Right cardiac atrium (tissue), 5 donors: ENCODE results near the gene CHCHD4. TPM values are rescaled to one million over a fixed set of nuclear protein-coding genes. Genes with fewer than 3 reads are reported as not detected.

Experiments
- ATAC-seq, 2 donors: fragments of 200-7000 bp; cut with Tn5 transposase; one replicate each; pipeline versions ENCODE4 v1.8.0 to v1.9.1; 2020; ENCODE audit warnings: moderate library complexity in 2 of 2, mild to moderate bottlenecking in 1 of 2
- DNase-seq, 3 donors: peaks; one replicate each; pipeline ENCODE4 v3.0.0-alpha.2; 2020
- H3K27ac ChIP-seq: one replicate; pipeline ENCODE4 v1.5.1; 2013; ENCODE audit warnings: mild to moderate bottlenecking, low read length, control low read depth, moderate library complexity
- H3K27me3 ChIP-seq: one replicate; pipeline ENCODE4 v1.6.1; 2013; ENCODE audit not compliant: control insufficient read depth, insufficient read depth
- H3K4me1 ChIP-seq: one replicate; pipeline ENCODE4 v1.6.1; 2013; ENCODE audit warnings: low read length; ENCODE audit not compliant: control insufficient read depth, insufficient read depth
- H3K4me3 ChIP-seq: one replicate; pipeline ENCODE4 v1.5.1; 2013; ENCODE audit warnings: low read length, control low read depth
- H3K9me3 ChIP-seq: one replicate; pipeline ENCODE4 v1.6.1; 2013; ENCODE audit warnings: low read length; ENCODE audit not compliant: control insufficient read depth
- WGBS: extraction: QIAGEN DNeasy Blood & Tissue Kit; methylation state at CpG from one replicate; pipeline ENCODE4 v1.1.7; 2013; 5-methylcytosine and 5-hydroxymethylcytosine counted together
- intact Hi-C, 4 donors: fragments of 100-400 bp; cut with DNase I; formaldehyde crosslinking; loops; one replicate each; pipeline versions ENCODE4 v1.11.0 to v1.14.0; 2022 to 2023
- polyA plus RNA-seq: library from polyadenylated mRNA; stranded (reverse); fragments of 200-250 nt; gene quantifications from one replicate; pipeline ENCODE4 v1.2.3, GENCODE V29; 2013
- total RNA-seq, 4 donors: library from RNA; stranded (reverse); fragmentation: NEBNext Ultra II Directional; extraction: Animal tissue kit (Norgen Biotek cat#: 25700); gene quantifications; one replicate each; pipeline ENCODE4 v1.2.1, GENCODE V29; 2021
- donor health status: healthy with polysubstance abuse.
- donor health status: DM: no; HTN: yes; CAD: no.
- donor health status: DM: no; HTN: no; CAD: no.
- donor health status: DM: no; HTN: yes; CAD: no; lungs with severe emphysema.
- donor health status: DM: yes; HTN: yes; CAD: no.

Gene CHCHD4
- total and polyA plus RNA-seq, 5 donors = 21.0 to 33.4 (median 29.2) TPM

DNA sequence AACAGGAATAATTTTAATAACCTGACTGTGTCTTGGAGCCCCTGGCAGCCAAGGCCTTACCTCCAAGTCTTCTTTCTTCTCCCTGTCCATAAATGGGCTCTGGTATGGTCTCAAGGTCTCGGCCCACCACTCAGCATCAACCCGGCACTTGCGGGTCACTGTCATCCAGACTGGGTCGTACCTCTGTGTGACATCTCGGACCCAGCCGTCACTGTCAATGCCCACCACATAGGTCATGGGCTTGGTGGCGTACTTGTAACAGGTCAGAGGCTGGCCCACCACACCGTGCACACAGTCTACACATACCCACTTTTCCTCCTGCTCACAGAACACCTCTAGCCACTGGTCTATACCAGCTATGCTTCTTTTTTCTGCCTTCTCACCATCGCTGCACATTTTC, 33.3 kb upstream of the CHCHD4 start:
- Histone ChIP-seq H3K4me3 (no peak overlapping the region), H3K27me3 (no peaks in the 10 kb centered on the region), H3K27ac (no peak overlapping the region), H3K4me1 (no peaks in the 10 kb centered on the region), H3K9me3 (no peaks in the 10 kb centered on the region)
- 97% methylated on average over 9 of the region's 9 CpGs for WGBS
- intact Hi-C loops = no loop called here
- peak in 1 of 2 donors; percentile 34 for ATAC-seq
- DNase-seq = no peak

DNA sequence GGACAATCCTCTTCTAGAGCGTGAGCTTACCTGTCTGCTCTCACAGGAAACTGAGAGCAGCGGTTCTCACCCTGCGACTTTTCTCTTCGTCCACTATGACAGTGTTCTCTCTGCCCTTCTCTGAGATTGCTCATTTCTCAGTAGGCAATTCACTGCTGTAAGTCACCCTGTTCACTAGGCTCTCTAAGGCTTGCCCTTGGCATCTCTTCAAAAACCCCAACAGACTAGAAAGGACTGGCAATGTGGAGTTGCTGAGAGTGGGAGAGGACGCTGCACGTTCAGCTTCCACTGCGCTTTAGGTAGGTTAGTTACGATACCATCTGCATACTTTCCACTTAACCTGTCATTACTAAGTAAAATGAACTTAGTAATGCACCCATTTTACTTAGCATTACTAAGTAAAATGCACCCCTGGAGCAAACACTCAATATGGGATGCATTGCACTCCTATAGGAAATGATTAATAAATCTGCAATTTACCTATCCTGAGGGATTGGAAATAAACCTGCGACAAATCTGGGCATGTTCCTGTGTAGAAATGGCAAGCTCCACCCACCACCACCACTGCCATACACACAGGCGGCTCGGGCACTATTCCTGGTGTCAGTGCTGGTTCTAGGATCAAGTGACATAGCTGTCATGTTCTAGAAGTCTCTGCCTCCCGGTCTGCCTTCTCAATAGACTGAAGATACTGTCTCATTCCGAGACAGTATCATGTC, 32.3 kb upstream of the CHCHD4 start:
- Histone ChIP-seq H3K4me3 (no peak overlapping the region), H3K4me1 (no peaks in the 10 kb centered on the region), H3K27ac (no peak overlapping the region), H3K27me3 (no peaks in the 10 kb centered on the region), H3K9me3 (no peaks in the 10 kb centered on the region)
- DNase-seq (no peak), ATAC-seq (no peak)
- WGBS = 95% methylated on average over 13 of the region's 13 CpGs
- intact Hi-C loops = no loop called here

DNA sequence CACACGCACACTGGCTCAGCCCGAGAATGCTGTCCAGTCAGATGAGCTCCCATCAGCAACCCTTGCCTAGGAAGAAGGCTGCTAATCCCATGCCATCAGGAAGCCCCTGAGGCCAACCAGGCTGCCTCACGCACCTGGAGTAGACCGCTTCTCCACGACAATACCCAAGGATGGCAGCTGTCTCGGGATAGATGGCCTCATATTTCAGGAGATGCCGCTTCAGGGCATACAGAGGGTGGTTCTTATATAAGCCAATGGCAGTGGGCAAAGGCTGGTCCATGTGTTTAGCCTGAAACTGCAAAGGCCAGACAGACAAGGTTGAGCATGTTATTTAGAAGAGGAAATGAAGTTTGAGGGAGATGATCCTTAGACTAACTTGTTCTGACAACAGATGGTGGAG, 31.5 kb upstream of the CHCHD4 start:
- ATAC-seq (no peak), DNase-seq (no peak)
- Histone ChIP-seq H3K27me3 (no peaks in the 10 kb centered on the region), H3K27ac (no peak overlapping the region), H3K9me3 (no peaks in the 10 kb centered on the region), H3K4me1 (no peaks in the 10 kb centered on the region), H3K4me3 (no peak overlapping the region)
- intact Hi-C loops = no loop called here
- 95% methylated on average over 7 of the region's 7 CpGs for WGBS

DNA sequence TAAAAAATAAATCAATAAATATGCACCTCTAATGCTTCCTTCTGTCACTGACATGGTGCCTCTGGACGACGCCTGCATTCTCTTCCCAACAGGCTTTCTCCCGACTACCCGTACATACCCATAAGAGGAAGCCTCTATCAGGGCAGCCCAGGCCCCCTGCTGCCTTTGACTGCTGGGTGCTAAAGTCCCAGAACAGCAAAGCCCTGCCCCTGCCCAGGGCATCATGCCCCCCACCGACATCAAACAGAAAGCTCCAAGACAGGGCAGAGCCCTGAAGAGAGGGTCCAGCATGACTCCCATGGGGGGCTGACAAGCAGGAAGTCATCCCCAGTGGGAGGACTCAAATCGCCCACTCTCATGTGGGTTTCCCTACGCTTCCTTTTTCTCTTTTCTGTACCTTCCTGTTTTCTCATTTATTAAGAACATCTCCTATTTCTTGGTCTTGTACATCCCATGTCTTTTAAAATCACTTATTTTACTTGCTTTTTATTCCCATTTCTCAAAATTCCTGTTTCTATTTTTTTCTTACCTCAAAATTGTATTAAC, 30.3 kb upstream of the CHCHD4 start:
- H3K27ac ChIP-seq = no peak overlapping the region
- ATAC-seq (no peak), DNase-seq (no peak)
- H3K4me1 ChIP-seq = no peaks in the 10 kb centered on the region
- WGBS = 84% methylated on average over 7 of the region's 7 CpGs
- H3K4me3 ChIP-seq = no peak overlapping the region
- H3K27me3 ChIP-seq = no peaks in the 10 kb centered on the region
- intact Hi-C loops = no loop called here
- no peaks in the 10 kb centered on the region for H3K9me3 ChIP-seq

DNA sequence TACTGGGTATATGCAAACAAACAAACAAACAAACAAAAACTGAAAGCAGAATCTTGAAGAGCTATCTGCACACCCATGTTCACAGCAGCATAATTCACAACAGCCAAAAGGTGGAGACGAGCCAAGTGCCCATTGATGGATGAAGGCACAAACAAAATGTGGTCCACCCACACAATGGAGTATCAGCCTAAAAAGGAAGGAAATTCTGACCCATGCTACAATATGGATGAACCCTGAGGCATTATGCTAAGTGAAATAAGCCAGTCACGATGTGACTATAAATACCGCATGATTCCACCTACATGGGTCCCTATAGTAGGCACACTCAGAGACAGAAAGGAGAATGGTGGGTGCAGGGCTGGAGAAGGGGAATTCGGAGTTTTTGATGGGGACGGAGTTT, 29.6 kb upstream of the CHCHD4 start:
- Histone ChIP-seq H3K9me3 (no peaks in the 10 kb centered on the region), H3K4me1 (no peaks in the 10 kb centered on the region), H3K4me3 (no peak overlapping the region), H3K27me3 (no peaks in the 10 kb centered on the region), H3K27ac (no peak overlapping the region)
- no peak for ATAC-seq
- WGBS = 86% methylated on average over 5 of the region's 5 CpGs
- intact Hi-C loops = no loop called here
- no peak for DNase-seq

DNA sequence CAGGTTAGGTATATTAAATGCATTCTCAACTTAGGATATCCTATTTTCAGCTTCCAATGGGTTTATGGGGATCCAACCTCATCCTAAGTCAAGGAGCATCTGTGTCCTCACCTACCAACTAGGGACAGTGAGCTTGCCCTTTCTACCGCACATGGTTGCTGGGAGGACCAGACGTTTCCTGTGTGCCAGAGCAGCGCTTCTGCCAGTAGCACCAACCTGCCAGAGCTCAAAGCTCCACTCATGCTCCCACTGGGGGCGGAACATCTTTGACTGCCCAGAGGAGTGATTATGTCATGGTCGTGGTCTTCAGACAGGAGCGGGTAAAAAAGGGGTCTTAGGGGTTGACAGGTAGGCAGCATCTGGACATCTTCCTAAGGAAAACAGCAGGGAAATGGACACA, 29.0 kb upstream of the CHCHD4 start:
- H3K4me3 ChIP-seq = no peak overlapping the region
- H3K4me1 ChIP-seq = no peaks in the 10 kb centered on the region
- intact Hi-C loops = no loop called here
- WGBS = 92% methylated on average over 6 of the region's 6 CpGs
- no peak for DNase-seq
- ATAC-seq = no peak
- H3K27ac ChIP-seq = no peak overlapping the region
- H3K27me3 ChIP-seq = no peaks in the 10 kb centered on the region
- H3K9me3 ChIP-seq = no peaks in the 10 kb centered on the region

DNA sequence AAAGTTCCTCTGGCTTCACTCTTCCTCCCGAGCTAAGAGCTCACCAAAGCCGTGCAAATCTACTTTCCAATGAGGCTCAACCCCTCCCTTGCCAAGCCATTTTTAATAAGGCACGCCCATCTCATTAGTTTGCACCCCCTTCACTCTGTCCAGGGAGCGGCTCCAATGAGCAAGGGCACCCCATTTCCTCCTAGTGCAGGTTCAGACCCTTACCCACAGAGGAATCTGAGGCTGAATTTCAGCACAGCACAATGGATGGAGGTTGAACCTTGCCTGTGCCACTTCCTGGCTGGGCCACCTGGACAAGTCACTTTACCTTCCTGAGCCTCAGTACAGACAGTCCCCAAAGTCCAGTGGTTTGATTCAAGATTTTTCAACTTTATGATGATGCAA, 28.3 kb upstream of the CHCHD4 start:
- H3K4me3 ChIP-seq = no peak overlapping the region
- ATAC-seq = no peak
- no peaks in the 10 kb centered on the region for H3K27me3 ChIP-seq
- 90% methylated on average over 4 of the region's 4 CpGs for WGBS
- H3K9me3 ChIP-seq = no peaks in the 10 kb centered on the region
- DNase-seq = no peak
- intact Hi-C loops = no loop called here
- H3K27ac ChIP-seq = no peak overlapping the region
- no peaks in the 10 kb centered on the region for H3K4me1 ChIP-seq

DNA sequence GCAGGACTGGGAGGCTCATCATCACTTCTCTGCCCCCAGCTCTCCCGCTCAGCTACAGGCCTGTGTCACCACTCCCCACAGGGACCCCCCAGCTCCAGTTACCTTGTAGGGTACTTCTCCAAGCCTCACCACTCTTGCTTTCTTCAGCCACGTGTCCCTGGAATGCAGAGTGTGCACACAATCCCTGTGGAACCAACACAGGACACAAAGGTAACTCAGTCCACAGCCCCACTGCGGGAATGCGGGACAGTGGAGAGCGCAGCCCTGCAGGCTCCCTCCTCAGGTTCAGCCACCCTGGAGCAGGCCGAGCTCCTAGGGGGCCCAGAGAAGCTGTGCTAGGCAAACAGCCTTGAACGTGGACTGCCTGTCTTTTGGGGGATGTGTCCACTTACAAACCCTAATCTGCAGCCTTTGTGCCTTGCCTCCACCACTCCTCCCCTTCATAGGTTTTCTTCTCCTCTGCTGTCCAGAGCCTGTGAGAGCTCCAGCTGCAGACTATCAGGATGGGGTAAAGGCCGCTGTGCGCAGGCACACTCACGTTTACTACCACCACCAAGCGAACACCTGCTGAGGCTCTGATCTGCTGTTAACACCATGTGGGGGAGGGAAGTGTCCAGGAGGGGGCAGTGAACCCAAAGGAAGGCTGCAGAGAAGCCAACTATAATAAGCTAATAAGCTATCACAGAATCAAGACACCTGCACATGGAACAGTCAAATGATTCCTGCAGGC, 27.7 kb upstream of the CHCHD4 start:
- 86% methylated on average over 11 of the region's 11 CpGs for WGBS
- Histone ChIP-seq H3K4me3 (no peak overlapping the region), H3K4me1 (no peaks in the 10 kb centered on the region), H3K27ac (no peak overlapping the region), H3K27me3 (no peaks in the 10 kb centered on the region), H3K9me3 (no peaks in the 10 kb centered on the region)
- ATAC-seq (no peak), DNase-seq (no peak)
- intact Hi-C loops = no loop called here

DNA sequence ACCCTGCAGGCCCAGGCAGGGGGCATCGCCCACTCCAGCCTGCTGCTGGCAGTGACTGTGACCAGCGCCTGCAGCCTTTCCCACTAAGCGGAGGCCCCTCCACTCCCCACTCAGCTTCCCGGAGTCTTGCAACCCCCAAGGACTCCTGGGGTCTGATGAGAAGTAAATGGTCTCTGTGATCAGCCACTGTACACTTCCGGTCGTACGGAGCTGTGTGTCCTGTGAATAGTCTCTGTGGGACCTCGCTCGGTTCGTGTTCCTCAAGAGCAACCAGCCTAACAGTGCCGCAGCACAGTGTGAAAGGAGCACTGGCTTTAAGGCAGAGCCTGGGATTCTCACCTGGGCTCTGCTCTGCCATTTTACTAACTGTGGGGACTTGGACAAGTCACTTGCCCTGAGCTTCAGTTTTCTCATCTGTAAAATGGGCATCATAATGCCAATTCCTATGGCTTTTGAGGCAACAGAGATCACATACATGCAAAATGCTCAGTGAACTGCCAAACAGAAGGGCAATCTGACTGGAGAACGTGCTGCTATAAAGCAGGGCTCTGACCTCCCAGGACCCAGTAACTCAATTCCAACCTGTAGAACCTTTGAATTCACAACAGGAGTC, 26.9 kb upstream of the CHCHD4 start:
- no peak for ATAC-seq
- peak in 1 of 3 donors; percentile 19 for DNase-seq
- Histone ChIP-seq H3K9me3 (no peaks in the 10 kb centered on the region), H3K4me1 (peaks cover 6% of the 10 kb centered on the region), H3K27me3 (no peaks in the 10 kb centered on the region), H3K27ac (no peak overlapping the region), H3K4me3 (no peak overlapping the region)
- WGBS = 90% methylated on average over 12 of the region's 12 CpGs
- intact Hi-C loops = no loop called here

DNA sequence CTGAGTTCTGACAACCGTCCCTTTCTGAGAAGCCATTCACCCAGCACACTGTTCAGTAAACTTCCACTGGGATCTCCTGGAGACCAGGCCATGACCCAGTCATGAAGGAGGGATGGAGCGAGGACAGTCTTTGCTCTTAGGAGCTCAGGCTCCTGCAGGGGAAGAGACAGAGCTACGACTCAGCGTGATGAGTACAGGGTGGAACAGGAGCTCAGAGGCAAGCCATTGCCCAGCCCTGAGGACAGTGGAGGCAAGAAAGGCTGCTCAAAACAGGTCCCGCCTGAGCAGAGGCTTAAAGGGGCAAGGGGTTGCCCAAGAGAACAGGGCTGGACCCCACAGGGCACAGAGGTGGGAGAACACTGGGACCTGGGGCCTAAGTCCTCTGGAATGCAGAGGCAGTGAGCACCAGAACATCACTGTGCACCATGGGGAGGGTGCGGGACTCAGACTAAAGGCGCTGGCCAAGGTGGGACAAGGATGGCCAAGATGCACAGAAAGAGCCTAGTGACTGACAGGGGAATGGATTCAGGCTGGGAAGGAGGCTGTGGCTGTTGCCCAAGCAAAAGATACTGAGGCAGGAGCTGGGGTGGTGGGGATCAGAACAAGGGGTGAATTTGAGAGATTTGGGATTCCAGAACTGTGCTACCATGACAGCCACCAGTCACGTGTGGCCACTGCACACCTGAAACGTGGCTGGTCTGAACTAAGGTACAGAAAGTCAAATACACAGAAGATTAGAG, 26.0 kb upstream of the CHCHD4 start:
- peaks cover 6% of the 10 kb centered on the region for H3K4me1 ChIP-seq
- WGBS = 94% methylated on average over 9 of the region's 9 CpGs

DNA sequence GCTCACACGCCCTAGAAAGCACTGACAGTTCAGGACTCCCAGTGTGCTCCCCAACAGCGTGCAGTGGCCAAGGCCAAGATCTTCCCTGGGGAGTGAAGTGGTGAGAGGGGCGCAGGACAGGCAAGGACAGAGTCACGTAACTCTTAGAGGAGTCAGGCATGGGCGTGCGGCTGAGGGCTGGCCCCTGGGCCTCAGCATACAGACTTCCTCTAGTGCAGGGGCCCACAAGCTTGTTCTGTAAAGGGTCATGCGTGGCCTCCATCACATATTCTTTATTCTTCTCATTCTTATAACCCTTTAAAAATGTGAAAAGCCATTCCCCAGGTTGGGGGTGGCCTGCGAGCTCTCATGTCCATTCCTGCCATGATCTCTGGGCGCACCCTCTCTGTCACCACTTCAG, 25.4 kb upstream of the CHCHD4 start:
- Histone ChIP-seq H3K4me3 (no peak overlapping the region), H3K27me3 (no peaks in the 10 kb centered on the region), H3K4me1 (peaks cover 8% of the 10 kb centered on the region), H3K27ac (no peak overlapping the region), H3K9me3 (no peaks in the 10 kb centered on the region)
- intact Hi-C loops = no loop called here
- DNase-seq (peak in 1 of 3 donors; percentile 51), ATAC-seq (no peak)
- 88% methylated on average over 9 of the region's 9 CpGs for WGBS

More for the DNA sequence above, 26.0 kb upstream of the CHCHD4 start:
- intact Hi-C loops = no loop called here
- H3K27ac ChIP-seq = no peak overlapping the region
- ATAC-seq (no peak), DNase-seq (no peak)
- no peaks in the 10 kb centered on the region for H3K27me3 ChIP-seq
- no peaks in the 10 kb centered on the region for H3K9me3 ChIP-seq
- H3K4me3 ChIP-seq = no peak overlapping the region
